Stomach smooth muscle (tissue), 2 donors: ENCODE data around the gene WHRN.

Source experiments
- H3K27ac ChIP-seq: one replicate; pipeline ENCODE4 v1.7.0; 2013; ENCODE audit warnings: mild to moderate bottlenecking, low read length, inconsistent platforms
- H3K27me3 ChIP-seq, 2 donors: one replicate each; pipeline ENCODE4 v1.7.0; 2013; ENCODE audit warnings: low read length in 2 of 2; ENCODE audit not compliant: insufficient read depth in 2 of 2, control insufficient read depth in 1 of 2
- H3K36me3 ChIP-seq, 2 donors: one replicate each; pipeline ENCODE4 v1.7.0; 2013; ENCODE audit warnings: low read length in 2 of 2; ENCODE audit not compliant: control insufficient read depth in 2 of 2, insufficient read depth in 2 of 2
- H3K4me1 ChIP-seq: one replicate; pipeline ENCODE4 v1.7.0; 2013; ENCODE audit warnings: low read length; ENCODE audit not compliant: control insufficient read depth, insufficient read depth
- H3K4me3 ChIP-seq, 2 donors: one replicate each; pipeline ENCODE4 v1.7.0; 2013; ENCODE audit warnings: low read length in 2 of 2
- H3K9ac ChIP-seq, 2 donors: one replicate each; pipeline ENCODE4 v1.7.0; 2013; ENCODE audit warnings: low read length in 2 of 2, mild to moderate bottlenecking in 1 of 2
- H3K9me3 ChIP-seq, 2 donors: one replicate each; pipeline ENCODE4 v1.7.0; 2013; ENCODE audit warnings: low read length in 2 of 2; ENCODE audit not compliant: control insufficient read depth in 2 of 2
- donor health status: healthy.
- donor health status: Pancreatic carcinoma.

Gene WHRN

DNA sequence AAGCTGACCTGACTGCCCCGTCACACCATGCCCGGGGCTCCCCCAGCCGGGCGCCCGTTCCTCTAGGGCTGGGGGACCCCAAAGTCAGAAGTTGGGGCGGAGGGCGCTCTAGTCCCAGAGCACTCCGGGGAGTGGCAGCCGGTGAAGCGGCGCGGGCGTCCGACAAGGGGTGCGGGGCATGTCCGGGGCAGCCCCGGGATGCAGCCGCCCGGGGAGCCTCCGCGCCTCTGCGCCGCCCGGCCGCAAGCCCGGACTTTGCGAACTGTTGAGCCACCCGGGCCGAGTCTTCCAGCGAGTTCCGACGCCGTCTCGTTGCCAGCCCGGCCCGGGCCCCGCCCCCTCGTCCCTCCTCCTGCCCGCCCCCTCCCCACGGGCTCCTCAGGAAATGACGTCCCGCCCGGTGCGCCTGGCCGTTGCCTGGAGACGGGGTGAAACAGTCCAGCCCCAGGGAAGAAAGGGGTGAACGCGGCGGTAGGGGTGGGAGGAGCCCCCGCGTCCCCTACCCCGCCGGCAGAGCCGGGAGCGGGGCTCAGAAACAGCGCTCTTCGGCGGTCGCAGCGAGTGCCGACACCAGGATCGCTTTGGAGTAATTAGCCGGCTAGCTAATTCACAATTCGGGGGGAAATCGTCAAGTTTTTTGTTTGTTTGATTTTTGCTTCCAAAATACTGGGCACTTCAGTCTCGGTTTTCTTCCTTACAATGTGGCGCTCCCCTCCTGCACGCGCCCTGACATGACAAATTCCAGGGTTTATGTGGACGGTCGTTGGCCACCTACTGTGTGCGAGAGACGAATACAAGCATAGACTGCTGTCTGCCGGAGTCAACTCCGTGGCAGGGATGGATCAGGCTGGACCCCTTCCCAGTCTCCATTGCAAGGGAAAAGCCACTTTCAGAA, at the start of gene WHRN:
Gene WHRN, minus strand, starts transcription at position 287 of the 895 bp plus-strand sequence. CDS start 672 bp downstream, outside the sequence.
- Histone ChIP-seq H3K9ac (peak within 1 kb of the TSS; percentile 77 to 90), H3K36me3 (no peaks in the 10 kb centered on the region), H3K27me3 (peaks cover 0 to 3% of the 10 kb centered on the region in 2 donors), H3K27ac (peak within 1 kb of the TSS; percentile 92), H3K4me1 (peaks cover 38% of the 10 kb centered on the region), H3K9me3 (no peaks in the 10 kb centered on the region), H3K4me3 (peak within 1 kb of the TSS; percentile 67 to 83)

DNA sequence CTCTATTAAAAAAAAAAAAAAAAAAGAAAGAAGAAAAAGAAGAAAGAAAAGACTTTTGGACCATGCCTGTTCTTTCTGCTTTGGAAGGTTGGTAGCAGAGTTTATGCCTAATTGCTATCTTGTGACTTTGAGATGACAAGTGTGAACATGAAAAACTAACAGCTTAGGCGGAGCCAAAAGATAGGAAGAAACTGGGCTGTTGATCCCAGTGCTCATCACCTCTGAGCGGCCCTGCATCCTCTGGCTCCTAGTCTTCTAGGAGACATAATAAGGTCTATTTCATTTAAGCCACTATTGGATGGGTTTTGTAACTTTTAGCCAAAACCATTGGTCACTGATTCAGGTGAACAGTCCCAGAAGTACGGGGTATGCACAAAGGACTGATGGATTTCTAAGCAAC, 47.9 kb upstream of the WHRN start:
- Histone ChIP-seq H3K9ac (no peak overlapping the region), H3K9me3 (no peaks in the 10 kb centered on the region), H3K27ac (no peak overlapping the region)

DNA sequence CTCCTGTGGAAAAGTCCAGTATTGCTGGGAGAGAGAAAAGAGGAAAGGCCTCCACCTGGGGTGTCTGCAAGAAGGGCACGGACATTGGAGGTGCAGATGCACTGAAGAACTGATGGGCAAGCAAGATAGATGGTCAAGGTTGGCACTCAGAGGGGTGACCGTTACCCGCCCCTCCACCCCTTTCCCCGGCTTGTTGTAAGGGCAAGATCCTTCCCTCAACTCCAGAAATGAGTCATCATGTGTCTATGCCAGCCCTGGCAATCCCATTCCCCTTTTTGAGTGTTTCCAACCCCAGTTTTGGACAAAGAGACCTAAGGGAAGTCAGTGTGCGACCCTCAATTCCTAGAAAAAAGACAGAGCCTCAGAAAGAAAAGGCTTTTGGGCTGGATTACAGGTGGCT, 47.4 kb upstream of the WHRN start:
- Histone ChIP-seq H3K9me3 (no peaks in the 10 kb centered on the region), H3K36me3 (no peaks in the 10 kb centered on the region), H3K27ac (no peak overlapping the region), H3K9ac (no peak overlapping the region), H3K4me3 (no peak overlapping the region), H3K4me1 (peaks cover 8% of the 10 kb centered on the region), H3K27me3 (no peaks in the 10 kb centered on the region)

More for the DNA sequence above, 47.9 kb upstream of the WHRN start:
- Histone ChIP-seq H3K27me3 (no peaks in the 10 kb centered on the region), H3K36me3 (no peaks in the 10 kb centered on the region), H3K4me1 (peaks cover 8% of the 10 kb centered on the region), H3K4me3 (no peak overlapping the region)

DNA sequence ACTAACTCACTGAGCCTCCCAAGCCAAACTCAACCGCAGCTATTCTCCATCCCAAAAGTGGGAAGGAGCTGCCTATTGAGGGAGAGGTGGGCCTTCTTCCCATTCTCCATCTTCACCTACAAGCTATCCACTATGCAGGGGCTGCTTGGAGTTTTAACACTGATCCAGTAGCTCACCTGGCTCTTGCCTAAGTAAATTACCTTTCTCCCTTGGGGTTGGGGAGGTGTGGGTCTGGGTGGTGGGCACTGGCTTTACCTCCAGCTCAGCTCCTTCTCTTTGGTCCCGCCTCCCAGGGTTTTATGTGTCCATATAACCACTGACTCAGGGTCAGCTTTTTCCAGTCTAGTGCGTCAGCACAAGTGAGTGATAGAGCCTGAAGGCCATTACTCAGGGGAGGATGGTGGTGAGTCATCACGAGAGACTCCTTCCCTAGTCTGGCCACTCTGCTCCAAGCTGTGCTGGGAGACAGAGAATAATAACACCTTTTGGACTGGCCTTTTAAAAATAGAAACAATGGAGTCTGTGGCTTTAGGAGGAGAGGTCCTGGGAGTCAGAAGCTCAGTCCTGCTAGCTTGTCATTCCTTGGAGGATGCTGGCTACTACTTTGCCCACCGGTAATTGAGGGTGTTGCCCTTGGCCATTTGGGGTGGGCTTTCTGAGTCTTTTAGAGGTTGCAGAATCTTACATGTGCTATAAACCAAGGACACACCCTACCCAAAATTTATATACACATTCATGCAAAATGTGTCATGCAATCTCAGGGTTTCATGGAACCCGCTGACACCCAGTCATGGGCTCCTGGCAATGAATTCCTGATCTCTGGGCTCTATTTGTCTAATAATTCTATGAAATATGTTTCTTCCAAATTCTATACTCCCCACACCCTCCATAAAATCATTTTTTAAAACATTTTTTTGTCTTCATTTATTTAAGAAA, 46.7 kb upstream of the WHRN start:
- H3K4me3 ChIP-seq: peak overlapping the region in 1 of 2 donors; percentile 23
- H3K4me1 ChIP-seq: peaks cover 8% of the 10 kb centered on the region
- H3K9me3 ChIP-seq: no peaks in the 10 kb centered on the region
- no peaks in the 10 kb centered on the region for H3K36me3 ChIP-seq
- H3K27me3 ChIP-seq: peaks cover 0 to 2% of the 10 kb centered on the region in 2 donors
- H3K27ac ChIP-seq: no peak overlapping the region
- no peak overlapping the region for H3K9ac ChIP-seq

DNA sequence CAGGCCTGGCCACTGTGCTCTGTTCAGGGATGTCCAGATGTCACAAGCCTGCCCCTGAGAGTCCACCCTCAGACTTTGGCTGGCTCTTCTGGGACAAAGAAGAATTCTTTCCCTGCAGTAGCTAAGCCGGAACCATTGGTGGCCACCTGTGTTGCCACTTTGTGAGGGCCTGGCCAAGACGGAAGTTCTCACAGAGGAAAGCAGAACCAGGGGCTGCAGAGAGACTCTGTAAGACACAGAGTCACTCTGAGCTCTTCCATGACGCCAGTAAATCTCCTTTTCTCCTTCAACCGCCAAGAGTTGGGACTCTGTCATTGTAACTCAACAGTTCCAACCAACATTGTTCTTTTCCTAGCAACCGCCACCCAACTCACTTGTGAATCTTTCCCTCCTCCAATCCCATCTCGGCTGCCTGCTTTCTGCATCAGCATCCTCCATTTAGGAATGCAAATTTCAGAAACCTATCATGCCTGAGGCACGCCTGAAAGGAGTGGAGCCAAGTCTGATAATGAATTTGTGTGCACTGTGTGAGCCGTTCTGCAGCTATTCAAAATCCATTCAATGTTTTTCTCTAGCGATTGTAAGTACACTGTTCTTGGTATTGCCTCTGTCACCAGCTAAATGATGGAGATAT, 44.5 kb upstream of the WHRN start:
- H3K9ac ChIP-seq: no peak overlapping the region
- peaks cover 0 to 2% of the 10 kb centered on the region in 2 donors for H3K27me3 ChIP-seq
- H3K4me1 ChIP-seq: peaks cover 8% of the 10 kb centered on the region
- no peaks in the 10 kb centered on the region for H3K9me3 ChIP-seq
- H3K4me3 ChIP-seq: no peak overlapping the region
- no peak overlapping the region for H3K27ac ChIP-seq
- H3K36me3 ChIP-seq: no peaks in the 10 kb centered on the region

DNA sequence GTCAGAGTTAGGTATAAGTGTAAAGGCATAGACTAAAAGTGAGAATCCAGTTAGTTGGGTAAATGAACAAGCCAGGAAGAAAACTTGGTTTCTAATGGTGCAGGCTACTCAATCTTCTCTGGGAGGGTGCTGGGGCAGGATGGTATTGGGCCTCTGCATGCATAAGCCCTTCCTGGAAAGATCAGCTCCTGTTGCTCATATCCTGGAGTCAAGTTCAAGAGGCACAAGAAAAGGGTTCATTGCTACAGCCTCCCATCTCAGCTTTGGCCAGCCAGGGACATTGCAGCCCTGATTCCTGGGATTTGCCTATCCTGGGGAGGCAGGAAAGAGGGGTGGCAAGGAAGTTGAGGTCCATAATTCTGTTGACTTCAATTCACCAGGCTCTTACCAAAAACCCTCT, 41.6 kb upstream of the WHRN start:
- peaks cover 0 to 2% of the 10 kb centered on the region in 2 donors for H3K27me3 ChIP-seq

DNA sequence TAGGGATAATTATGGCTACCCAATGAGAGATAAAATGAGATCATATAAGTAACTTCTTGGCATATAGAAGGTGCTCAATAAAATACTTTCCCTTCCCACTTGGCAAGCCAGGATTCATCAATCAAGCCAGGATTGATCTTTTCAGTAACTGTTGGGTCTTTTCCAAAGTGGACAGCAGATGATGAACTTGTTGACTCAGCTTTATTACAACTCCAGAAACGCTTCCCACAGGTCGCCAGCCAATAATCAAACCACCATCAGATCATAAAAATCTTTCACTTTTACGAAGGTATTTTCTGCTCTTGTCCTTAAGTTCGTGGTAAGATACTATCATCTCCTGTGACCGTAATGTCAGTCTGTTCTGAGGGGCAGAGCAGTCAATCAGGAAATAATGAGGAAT, 39.8 kb upstream of the WHRN start:
- H3K4me3 ChIP-seq: no peak overlapping the region
- peaks cover 0 to 2% of the 10 kb centered on the region in 2 donors for H3K27me3 ChIP-seq

More for the DNA sequence above, 41.6 kb upstream of the WHRN start:
- Histone ChIP-seq H3K27ac (no peak overlapping the region), H3K4me3 (no peak overlapping the region), H3K36me3 (no peaks in the 10 kb centered on the region), H3K9ac (no peak overlapping the region), H3K4me1 (peaks cover 3% of the 10 kb centered on the region), H3K9me3 (no peaks in the 10 kb centered on the region)

DNA sequence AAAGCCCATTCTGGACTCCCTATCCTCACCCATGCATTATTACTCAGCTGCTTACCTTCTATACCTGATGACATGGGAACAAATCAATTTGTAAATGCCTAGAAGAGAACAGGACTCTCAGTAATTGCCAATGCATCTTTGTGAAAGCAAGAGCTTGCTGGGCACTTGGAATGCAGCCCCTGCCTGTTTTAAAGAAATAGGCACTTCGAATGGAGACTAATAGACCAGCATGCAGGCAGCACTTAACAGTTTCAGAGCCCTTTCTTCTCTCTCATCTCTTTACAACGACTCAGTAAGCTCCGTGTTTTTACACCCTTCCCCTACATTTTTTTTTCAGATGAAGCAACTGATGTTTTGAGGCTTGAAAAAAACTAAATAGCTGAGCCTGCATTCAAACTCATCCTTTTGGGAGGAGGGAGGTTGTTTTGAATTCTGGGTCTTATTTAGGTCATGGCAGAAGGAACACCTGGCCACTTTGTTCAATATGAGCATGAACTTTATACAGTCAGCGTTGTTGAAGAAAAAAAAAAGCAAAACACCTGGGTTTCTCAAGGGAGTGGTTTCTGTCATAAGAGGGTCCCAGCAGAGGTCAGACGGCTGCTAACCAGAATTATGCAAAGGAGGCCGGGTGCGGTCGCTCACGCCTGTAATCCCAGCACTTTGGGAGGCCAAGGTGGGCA, 34.6 kb upstream of the WHRN start:
- H3K9me3 ChIP-seq: no peaks in the 10 kb centered on the region
- H3K4me1 ChIP-seq: no peaks in the 10 kb centered on the region
- H3K9ac ChIP-seq: no peak overlapping the region
- no peak overlapping the region for H3K27ac ChIP-seq
- H3K27me3 ChIP-seq: no peaks in the 10 kb centered on the region
- no peak overlapping the region for H3K4me3 ChIP-seq
- H3K36me3 ChIP-seq: no peaks in the 10 kb centered on the region

More for the DNA sequence above, 39.8 kb upstream of the WHRN start:
- H3K27ac ChIP-seq: no peak overlapping the region
- H3K36me3 ChIP-seq: no peaks in the 10 kb centered on the region
- H3K4me1 ChIP-seq: no peaks in the 10 kb centered on the region
- no peaks in the 10 kb centered on the region for H3K9me3 ChIP-seq
- no peak overlapping the region for H3K9ac ChIP-seq

DNA sequence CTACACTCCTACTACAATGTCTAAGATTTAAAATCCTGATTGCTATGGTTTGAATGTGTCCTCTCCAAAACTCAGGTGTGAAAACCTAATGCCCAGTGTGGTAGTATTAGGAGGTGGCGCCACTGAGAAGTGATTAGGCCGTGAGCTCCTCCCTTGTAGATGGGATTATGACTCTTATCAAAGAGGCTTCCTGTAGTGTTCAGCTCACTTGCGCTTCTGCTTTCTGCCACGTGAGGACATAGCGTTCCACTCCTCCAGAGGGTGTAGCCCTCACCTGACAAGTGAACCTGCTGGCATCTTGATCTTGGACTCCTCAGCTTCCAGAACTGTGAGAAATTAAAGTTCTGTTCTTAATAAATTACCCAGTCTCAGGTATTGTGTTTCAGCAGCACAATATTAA, 33.0 kb upstream of the WHRN start:
- Histone ChIP-seq H3K4me3 (no peak overlapping the region), H3K4me1 (no peaks in the 10 kb centered on the region), H3K9me3 (no peaks in the 10 kb centered on the region), H3K27ac (no peak overlapping the region), H3K9ac (no peak overlapping the region), H3K36me3 (no peaks in the 10 kb centered on the region), H3K27me3 (no peaks in the 10 kb centered on the region)
